Measurements from ENCODE around the gene TEAD1.

DNA sequence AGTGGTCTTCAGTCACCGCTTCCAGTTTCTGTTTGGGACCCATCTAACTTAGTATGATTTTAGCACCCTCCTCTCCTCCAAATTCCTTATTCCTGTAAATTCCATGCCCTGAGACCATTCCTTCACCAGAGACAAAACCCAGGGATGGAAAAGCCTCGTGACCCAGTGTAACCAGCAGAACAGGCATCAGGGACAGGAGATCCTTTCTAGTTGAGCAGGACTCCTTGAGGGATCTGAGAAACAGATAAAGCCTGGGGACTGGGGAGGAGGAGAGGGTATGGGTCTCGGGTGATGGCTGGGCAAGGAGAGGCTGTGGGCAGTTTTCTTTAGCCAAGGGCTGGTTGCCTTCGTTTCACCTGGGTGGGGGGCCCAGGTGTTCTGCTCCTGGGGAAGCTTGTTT, 40.9 kb downstream of the TEAD1 start:
- TF ChIP-seq, protein P1, sequence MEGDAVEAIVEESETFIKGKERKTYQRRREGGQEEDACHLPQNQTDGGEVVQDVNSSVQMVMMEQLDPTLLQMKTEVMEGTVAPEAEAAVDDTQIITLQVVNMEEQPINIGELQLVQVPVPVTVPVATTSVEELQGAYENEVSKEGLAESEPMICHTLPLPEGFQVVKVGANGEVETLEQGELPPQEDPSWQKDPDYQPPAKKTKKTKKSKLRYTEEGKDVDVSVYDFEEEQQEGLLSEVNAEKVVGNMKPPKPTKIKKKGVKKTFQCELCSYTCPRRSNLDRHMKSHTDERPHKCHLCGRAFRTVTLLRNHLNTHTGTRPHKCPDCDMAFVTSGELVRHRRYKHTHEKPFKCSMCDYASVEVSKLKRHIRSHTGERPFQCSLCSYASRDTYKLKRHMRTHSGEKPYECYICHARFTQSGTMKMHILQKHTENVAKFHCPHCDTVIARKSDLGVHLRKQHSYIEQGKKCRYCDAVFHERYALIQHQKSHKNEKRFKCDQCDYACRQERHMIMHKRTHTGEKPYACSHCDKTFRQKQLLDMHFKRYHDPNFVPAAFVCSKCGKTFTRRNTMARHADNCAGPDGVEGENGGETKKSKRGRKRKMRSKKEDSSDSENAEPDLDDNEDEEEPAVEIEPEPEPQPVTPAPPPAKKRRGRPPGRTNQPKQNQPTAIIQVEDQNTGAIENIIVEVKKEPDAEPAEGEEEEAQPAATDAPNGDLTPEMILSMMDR (IDR thresholded peaks at IDR 0.05 in 4 of 5, conservative IDR thresholded peaks at IDR 0.05 in 1 of 5) = no peak
- no peak for TF ChIP-seq POLR2A (IDR thresholded peaks at IDR 0.05)

Measured in gastrocnemius medialis (tissue), 4 donors.